Lung microvascular endothelial cell (primary cell): ENCODE measurements around the gene CDH12. TPM values are rescaled to one million over a fixed set of nuclear protein-coding genes. Genes with fewer than 3 reads are reported as not detected.
A peak's percentile ranks its signal among the peaks of the same experiment; 100 is the strongest.
"Not testable (repeated sequence)": the region's sequence is repeated elsewhere in the genome, so short reads cannot be mapped to it uniquely, and the experiment has no call there.

ENCODE experiments used
- DNase-seq, 2 donors: peaks; one replicate each; pipeline versions ENCODE4 v3.0.0 to v3.0.0-alpha.2; 2010; ENCODE audit warnings: low read depth in 2 of 2
- total RNA-seq: library from RNA; depleted of rRNA; stranded (reverse); fragments of >200 nt; gene quantifications from 2 replicates; pipeline ENCODE4 v1.2.1, GENCODE V29; 2014

Gene CDH12
- total RNA-seq, 1 donor from 2014 or later: not detected

DNA sequence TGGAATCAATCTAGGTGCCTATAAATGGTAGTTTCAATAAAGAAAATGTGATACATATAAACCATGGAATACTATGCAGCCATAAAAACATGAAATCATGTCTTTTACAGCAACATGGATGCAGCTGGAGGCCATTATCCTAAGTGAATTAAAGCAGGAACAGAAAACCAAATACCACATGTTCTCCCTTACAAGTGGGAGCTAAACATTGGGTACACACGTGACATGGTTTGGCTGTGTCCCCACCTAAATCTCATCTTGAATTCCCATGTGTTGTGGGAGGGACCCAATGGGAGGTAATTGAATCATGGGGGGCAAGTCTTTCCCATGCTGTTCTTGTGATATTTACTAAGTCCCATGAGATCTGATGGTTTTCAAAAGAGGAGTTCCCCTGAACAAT, 78.9 kb downstream of the CDH12 start:
- DNase-seq: not testable (repeated sequence)

- DNase-seq: no peak
Observed at GRCh38 chr5:22764736-22765135, 88.4 kb downstream of the CDH12 start.

GRCh38 chr5:22757776-22758175, 95.4 kb downstream of the CDH12 start:
- no peak for DNase-seq

DNA sequence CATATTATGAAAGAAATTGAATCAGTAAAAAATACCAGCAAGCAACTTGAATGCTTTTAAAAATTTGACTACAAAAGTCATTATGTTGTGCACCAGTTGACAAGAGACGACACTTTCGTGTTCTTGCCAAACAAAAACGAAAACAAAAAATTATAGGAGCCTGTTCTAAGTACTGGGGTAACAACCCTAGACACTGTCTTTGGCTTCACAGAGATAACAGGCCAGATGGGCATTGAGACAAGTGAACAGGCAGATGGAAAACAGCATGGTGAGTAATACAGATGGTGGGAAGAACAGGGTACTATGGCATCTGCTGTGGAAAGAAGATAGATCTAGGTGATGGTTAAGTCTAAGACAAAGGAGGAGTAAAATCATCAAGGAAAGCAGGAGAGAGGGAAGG, 99.0 kb downstream of the CDH12 start:
- no peak for DNase-seq

- no peak for DNase-seq
Observed at GRCh38 chr5:22751536-22751935, 101.6 kb downstream of the CDH12 start.

- no peak for DNase-seq
Observed at GRCh38 chr5:22736443-22737003, 116.6 kb downstream of the CDH12 start.

DNA sequence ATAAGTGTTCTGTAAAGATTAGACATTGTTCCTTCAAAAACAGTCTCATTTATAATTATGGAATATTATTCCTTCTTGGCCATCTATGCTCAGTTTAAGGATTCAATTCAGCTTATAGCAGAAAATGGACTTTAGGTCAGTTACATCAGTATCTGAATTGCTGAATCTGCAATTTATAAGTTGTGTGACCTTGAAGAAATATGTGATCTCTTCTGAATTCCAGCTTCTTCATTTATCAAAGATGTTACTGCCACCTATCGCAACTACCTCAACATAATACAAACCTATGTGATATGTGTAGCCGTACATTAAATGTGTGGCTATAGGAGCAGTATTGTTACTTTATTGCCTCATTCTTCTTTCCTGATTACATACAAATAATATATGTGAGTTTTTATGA, 118.2 kb downstream of the CDH12 start:
- DNase-seq: no peak

GRCh38 chr5:22728610-22729009, 124.5 kb downstream of the CDH12 start:
- no peak for DNase-seq

GRCh38 chr5:22722491-22722890, 130.7 kb downstream of the CDH12 start:
- DNase-seq: no peak

GRCh38 chr5:22722056-22722455, 131.1 kb downstream of the CDH12 start:
- no peak for DNase-seq

DNA sequence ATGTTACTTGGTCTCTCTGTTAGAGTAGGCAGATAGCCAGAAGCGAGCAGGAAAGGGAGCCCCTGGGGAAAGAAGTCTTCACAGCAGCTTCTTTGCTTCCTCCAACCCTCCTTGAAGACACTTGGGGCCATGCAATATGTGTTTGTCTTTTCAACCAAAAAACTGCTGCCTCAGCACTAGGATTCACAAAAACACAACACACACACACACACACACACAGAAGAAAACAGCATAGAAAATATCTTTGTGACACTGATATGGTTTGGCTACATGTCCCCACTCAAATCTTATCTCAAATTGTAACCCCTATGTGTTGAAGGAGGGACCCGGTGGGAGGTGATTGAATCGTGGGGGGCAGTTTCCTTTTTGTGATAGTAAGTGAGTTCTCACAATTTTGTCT, 133.3 kb downstream of the CDH12 start:
- no peak for DNase-seq

DNA sequence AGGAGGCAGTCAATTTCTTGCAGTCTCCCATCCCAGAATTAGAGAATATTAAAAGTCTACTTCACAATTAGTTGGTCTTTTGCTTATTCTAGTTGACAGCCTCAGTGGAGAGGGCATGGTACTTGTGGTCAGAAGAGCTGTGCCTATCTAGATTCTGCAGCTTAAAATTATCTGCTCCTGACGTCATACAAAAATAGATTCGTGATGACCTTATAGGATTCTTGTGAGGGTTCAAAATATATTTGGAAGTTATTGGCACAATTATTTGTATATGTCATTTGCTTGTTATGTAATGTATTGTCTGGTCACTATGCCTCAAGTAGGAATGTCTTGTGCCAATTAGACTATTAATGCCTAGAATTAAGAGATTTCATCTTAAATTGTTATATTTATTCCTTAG, 142.5 kb downstream of the CDH12 start:
- no peak for DNase-seq

GRCh38 chr5:22709743-22710142, 143.4 kb downstream of the CDH12 start:
- no peak for DNase-seq

GRCh38 chr5:22708770-22709328, 144.3 kb downstream of the CDH12 start:
- DNase-seq: peak in 1 of 2 donors; percentile 0

GRCh38 chr5:22706901-22707300, 146.2 kb downstream of the CDH12 start:
- no peak for DNase-seq

GRCh38 chr5:22699319-22699718, 153.8 kb downstream of the CDH12 start:
- peak in 1 of 2 donors; percentile 1 for DNase-seq

DNA sequence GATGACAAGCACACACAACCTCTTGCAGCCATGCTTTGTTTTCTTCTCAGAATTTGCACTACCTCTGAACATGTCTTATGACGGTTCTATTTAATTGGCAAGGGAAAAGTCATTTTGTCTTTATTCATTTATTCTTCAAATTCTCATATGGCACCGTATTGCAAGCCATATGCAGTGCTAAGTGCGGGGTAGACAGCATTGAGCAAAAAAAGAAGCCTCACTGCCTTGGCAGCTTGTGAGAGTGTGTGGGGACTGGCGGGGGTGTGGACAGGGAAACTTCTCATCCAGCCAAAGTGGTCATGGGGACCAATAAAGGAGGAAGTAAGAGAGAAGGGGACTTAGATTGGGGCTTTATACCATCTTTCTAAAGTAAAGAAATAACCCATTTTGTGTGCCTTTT, 160.0 kb downstream of the CDH12 start:
- DNase-seq: no peak

- no peak for DNase-seq
Observed at GRCh38 chr5:22683050-22683449, 170.1 kb downstream of the CDH12 start.

- DNase-seq: no peak
Observed at GRCh38 chr5:22678886-22679285, 174.3 kb downstream of the CDH12 start.

DNA sequence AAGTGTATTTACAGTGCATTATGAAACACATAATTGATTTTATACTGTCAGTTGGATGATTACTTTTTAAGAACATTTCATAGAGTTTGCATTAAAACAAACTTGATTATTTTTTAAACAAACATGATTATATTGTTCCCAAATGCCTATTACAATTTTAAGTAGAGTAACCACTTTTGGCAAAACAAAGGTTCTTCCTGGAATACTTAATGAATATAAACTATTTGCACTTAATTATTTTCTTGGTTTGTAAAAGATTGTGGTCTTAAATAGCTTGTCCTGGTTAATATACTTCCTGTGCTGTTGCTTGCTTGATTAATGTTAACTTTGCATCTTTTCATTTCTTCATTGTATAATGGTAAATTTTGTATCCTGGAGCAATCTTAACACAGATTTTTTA, 180.0 kb downstream of the CDH12 start:
- no peak for DNase-seq

DNA sequence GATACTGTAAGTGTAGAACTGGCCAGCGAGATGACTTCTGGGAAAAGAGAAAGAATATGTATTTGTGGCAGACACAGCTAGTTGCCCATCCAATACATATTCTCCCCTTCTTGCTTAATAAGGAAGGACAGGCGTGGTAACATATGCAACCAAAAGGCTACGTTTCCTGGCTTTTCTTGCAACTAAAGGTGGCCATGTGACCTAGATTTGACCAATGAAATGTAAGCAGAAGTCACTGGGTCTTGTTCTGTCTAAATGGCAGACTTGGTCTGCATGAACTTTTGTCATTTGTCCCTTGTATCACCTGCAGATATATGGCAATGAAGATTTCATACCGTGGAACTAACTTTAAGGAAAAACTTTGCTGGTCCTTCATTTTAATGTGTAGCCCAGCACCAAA, 183.8 kb downstream of the CDH12 start:
- DNase-seq: no peak

GRCh38 chr5:22665801-22666200, 187.3 kb downstream of the CDH12 start:
- no peak for DNase-seq

DNA sequence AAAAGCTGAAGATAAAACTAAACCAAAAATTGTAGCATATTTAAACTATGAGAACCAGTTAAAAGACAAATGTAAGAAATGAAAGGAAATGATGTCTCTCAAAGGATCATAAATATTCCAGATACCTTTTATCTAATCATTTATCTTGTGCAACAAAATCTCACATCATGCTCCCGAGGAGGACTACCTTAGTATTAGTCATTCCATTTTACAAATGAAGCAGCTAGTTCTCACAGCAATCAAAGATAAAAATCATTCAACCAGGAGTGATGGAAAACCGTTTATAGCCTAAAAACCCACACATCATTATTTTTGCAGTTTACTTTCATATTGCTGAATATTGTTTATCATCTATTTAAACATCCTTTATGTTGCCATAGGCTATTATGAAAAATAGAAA, 190.0 kb downstream of the CDH12 start:
- DNase-seq: no peak

GRCh38 chr5:22662391-22662790, 190.8 kb downstream of the CDH12 start:
- no peak for DNase-seq
